SU-DHL-6 (cell line): ENCODE data around the gene MAPT.

Experiments used
- H2AFZ ChIP-seq: fragments of 200-600 bp; sonication (generic); 2 replicates; pipeline ENCODE4 v1.6.1; 2014; ENCODE audit warnings: low read depth, mild to moderate bottlenecking, moderate library complexity, mixed read lengths, antibody characterized with exemption, low read length; ENCODE audit not compliant: severe bottlenecking
- H3F3A ChIP-seq: fragments of 200-600 bp; shearing (Covaris generic); 2 replicates; pipeline ENCODE4 v1.6.0; 2016; ENCODE audit warnings: antibody characterized with exemption, mild to moderate bottlenecking; ENCODE audit not compliant: insufficient read depth
- H3K27ac ChIP-seq: fragments of 200-600 bp; sonication (generic); 2 replicates; pipeline ENCODE4 v1.5.1; 2016; ENCODE audit warnings: low read depth, mild to moderate bottlenecking, low read length, moderate library complexity, mixed read lengths
- H3K27me3 ChIP-seq: fragments of 200-600 bp; sonication (generic), shearing (Covaris generic); 2 replicates; pipeline ENCODE4 v1.6.0; 2014; ENCODE audit warnings: mild to moderate bottlenecking, low read length
- H3K36me3 ChIP-seq: fragments of 200-600 bp; sonication (generic); 2 replicates; pipeline ENCODE4 v1.6.1; 2014; ENCODE audit warnings: mild to moderate bottlenecking, low read length, mixed read lengths
- H3K4me2 ChIP-seq: fragments of 300-600, 200-600 bp; shearing (Covaris generic), sonication (generic); 2 replicates; pipeline ENCODE4 v1.6.0; 2014; ENCODE audit warnings: low read length, low read depth, mild to moderate bottlenecking; ENCODE audit not compliant: poor library complexity, severe bottlenecking
- H3K4me3 ChIP-seq: fragments of 200-600 bp; sonication (generic); 2 replicates; pipeline ENCODE4 v1.5.1; 2014; ENCODE audit warnings: antibody characterized with exemption, low read length, mild to moderate bottlenecking, mixed read lengths; ENCODE audit not compliant: insufficient read depth, poor library complexity, severe bottlenecking
- H3K79me2 ChIP-seq: fragments of 200-600 bp; sonication (generic); 2 replicates; pipeline ENCODE4 v1.6.1; 2014; ENCODE audit warnings: mild to moderate bottlenecking, low read length, moderate library complexity; ENCODE audit not compliant: insufficient read depth
- H3K9ac ChIP-seq: fragments of 200-600 bp; sonication (generic); 2 replicates; pipeline ENCODE4 v1.7.0; 2014; ENCODE audit warnings: mild to moderate bottlenecking, low read length
- H3K9me2 ChIP-seq: fragments of 200-600 bp; sonication (generic); replicated peaks from 2 replicates; pipeline ENCODE4 v1.6.1; 2014; ENCODE audit warnings: low read length; ENCODE audit not compliant: insufficient read depth
- H3K9me3 ChIP-seq: fragments of 200-600 bp; sonication (generic); 2 replicates; pipeline ENCODE4 v1.6.1; 2014; ENCODE audit warnings: low read length, mixed read lengths; ENCODE audit not compliant: insufficient read depth
- H4K20me1 ChIP-seq: fragments of 200-600 bp; sonication (generic); 2 replicates; pipeline ENCODE4 v1.6.1; 2014; ENCODE audit warnings: low read depth, mild to moderate bottlenecking, antibody characterized with exemption, low read length, moderate library complexity, mixed read lengths
- CTCF ChIP-seq: fragments of 200-600 bp; sonication (generic); IDR thresholded peaks from one replicate; pipeline ENCODE4 v1.5.1; 2017; ENCODE audit warnings: antibody characterized with exemption, mild to moderate bottlenecking, low read length, moderate library complexity; ENCODE audit not compliant: insufficient read depth, poor library complexity, severe bottlenecking
- EZH2phosphoT487 ChIP-seq: fragments of 200-600 bp; sonication (generic), shearing (Covaris generic); conservative IDR thresholded peaks from 2 replicates; pipeline ENCODE4 v1.6.1; 2018; ENCODE audit warnings: mild to moderate bottlenecking, antibody characterized with exemption, low read length, moderate library complexity, mixed read lengths

The MAPT gene

GRCh38 chr17:45966606-45967280 is 72.4 kb downstream of the MAPT start:
- H3K36me3 ChIP-seq, result no peaks in the 10 kb centered on the region
- H3F3A ChIP-seq, result no peaks in the 10 kb centered on the region
- no peak overlapping the region for H2AFZ ChIP-seq
- H3K27ac ChIP-seq, result no peak overlapping the region
- no peaks in the 10 kb centered on the region for H3K9me2 ChIP-seq
- H3K27me3 ChIP-seq, result no peaks in the 10 kb centered on the region
- no peaks in the 10 kb centered on the region for H3K9me3 ChIP-seq
- no peak overlapping the region for H3K4me2 ChIP-seq
- TF ChIP-seq CTCF, result no peak
- TF ChIP-seq EZH2phosphoT487, result no peak
- no peaks in the 10 kb centered on the region for H3K79me2 ChIP-seq
- no peak overlapping the region for H3K4me3 ChIP-seq
- H4K20me1 ChIP-seq, result no peaks in the 10 kb centered on the region
- no peak overlapping the region for H3K9ac ChIP-seq

- Histone ChIP-seq H3K27ac (no peak overlapping the region), H3K9ac (no peak overlapping the region), H3K9me2 (no peaks in the 10 kb centered on the region), H3K27me3 (no peaks in the 10 kb centered on the region), H3K79me2 (no peaks in the 10 kb centered on the region), H4K20me1 (no peaks in the 10 kb centered on the region), H3F3A (no peaks in the 10 kb centered on the region), H3K4me3 (no peak overlapping the region), H3K4me2 (no peak overlapping the region), H3K36me3 (no peaks in the 10 kb centered on the region), H2AFZ (no peak overlapping the region), H3K9me3 (no peaks in the 10 kb centered on the region)
- no peak for TF ChIP-seq EZH2phosphoT487
- TF ChIP-seq CTCF, result no peak
Observed at GRCh38 chr17:45967378-45967777, 73.0 kb downstream of the MAPT start.

- Histone ChIP-seq H3K79me2 (no peaks in the 10 kb centered on the region), H3K27me3 (no peaks in the 10 kb centered on the region), H3K9ac (no peak overlapping the region), H3K4me3 (no peak overlapping the region), H3K36me3 (no peaks in the 10 kb centered on the region), H3F3A (no peaks in the 10 kb centered on the region), H3K27ac (no peak overlapping the region), H4K20me1 (no peaks in the 10 kb centered on the region), H3K9me2 (no peaks in the 10 kb centered on the region), H3K9me3 (no peaks in the 10 kb centered on the region), H2AFZ (no peak overlapping the region), H3K4me2 (no peak overlapping the region)
- no peak for TF ChIP-seq CTCF
- no peak for TF ChIP-seq EZH2phosphoT487
Observed at GRCh38 chr17:45968732-45969131, 74.4 kb downstream of the MAPT start.
